NCI-H2227 treated with DMSO at 0.1 percent for 48 hours (cell line): Measurements from ENCODE around the gene OLFM1.
"Not testable (repeated sequence)": the region's sequence is repeated elsewhere in the genome, so short reads cannot be mapped to it uniquely, and the experiment has no call there.

Experiments used
- DNase-seq: peaks from one replicate; lab custom pipeline; 2025; lab: John Stamatoyannopoulos, UW

The OLFM1 gene

GRCh38 chr9:135107581-135108235, 20.2 kb downstream of the OLFM1 start:
- DNase-seq, result no peak

GRCh38 chr9:135108831-135109510, 21.5 kb downstream of the OLFM1 start:
- DNase-seq, result no peak

- DNase-seq, result no peak
Measured at GRCh38 chr9:135109650-135110049, 22.2 kb downstream of the OLFM1 start.

GRCh38 chr9:135110416-135110815, 22.9 kb downstream of the OLFM1 start:
- DNase-seq, result no peak

- DNase-seq, result not testable (repeated sequence)
Measured at GRCh38 chr9:135111600-135111999, 24.1 kb downstream of the OLFM1 start.

- DNase-seq, result no peak
Measured at GRCh38 chr9:135116371-135116770, 28.9 kb downstream of the OLFM1 start.

- DNase-seq, result no peak
Measured at GRCh38 chr9:135116881-135117280, 29.4 kb downstream of the OLFM1 start.

GRCh38 chr9:135117281-135117680, 29.8 kb downstream of the OLFM1 start:
- no peak for DNase-seq

- DNase-seq, result no peak
Measured at GRCh38 chr9:135119496-135120064, 32.1 kb downstream of the OLFM1 start.

- no peak for DNase-seq
Measured at GRCh38 chr9:135120249-135120648, 32.8 kb downstream of the OLFM1 start.

- DNase-seq, result no peak
Measured at GRCh38 chr9:135122316-135122715, 34.8 kb downstream of the OLFM1 start.

- no peak for DNase-seq
Measured at GRCh38 chr9:135123126-135123772, 35.8 kb downstream of the OLFM1 start.

GRCh38 chr9:135123773-135124134, 36.3 kb downstream of the OLFM1 start:
- DNase-seq, result no peak

- no peak for DNase-seq
Measured at GRCh38 chr9:135126451-135127187, 39.2 kb downstream of the OLFM1 start.

GRCh38 chr9:135127718-135128670, 40.5 kb downstream of the OLFM1 start:
- DNase-seq, result no peak

- no peak for DNase-seq
Measured at GRCh38 chr9:135129137-135129695, 41.7 kb downstream of the OLFM1 start.

- DNase-seq, result no peak
Measured at GRCh38 chr9:135130207-135130976, 42.9 kb downstream of the OLFM1 start.

- no peak for DNase-seq
Measured at GRCh38 chr9:135131488-135131887, 44.0 kb downstream of the OLFM1 start.

GRCh38 chr9:135132008-135132407, 44.5 kb downstream of the OLFM1 start:
- DNase-seq, result no peak
